WERI-Rb-1 (cell line): ENCODE measurements around the gene TSPYL6.

ENCODE experiments used
- DNase-seq: peaks from one replicate; pipeline ENCODE4 v3.0.0-alpha.2; 2020
- H3K27ac ChIP-seq: fragments of 250-450 bp; sonication (Bioruptor Pico); 2 replicates; pipeline ENCODE4 v1.5.1; 2020; ENCODE audit warnings: mild to moderate bottlenecking, moderate library complexity
- H3K27me3 ChIP-seq: fragments of 250-450 bp; sonication (Bioruptor Pico); 2 replicates; pipeline ENCODE4 v1.5.1; 2021; ENCODE audit warnings: mild to moderate bottlenecking, low read depth, moderate library complexity; ENCODE audit not compliant: insufficient read depth, severe bottlenecking
- H3K36me3 ChIP-seq: fragments of 250-450 bp; sonication (Bioruptor Pico); 2 replicates; pipeline ENCODE4 v1.5.1; 2020; ENCODE audit warnings: mild to moderate bottlenecking, moderate library complexity
- H3K4me3 ChIP-seq: 2 replicates; pipeline ENCODE4 v1.5.1; 2011; ENCODE audit warnings: low read depth, mild to moderate bottlenecking, control low read depth, low read length
- H3K9me3 ChIP-seq: fragments of 250-450 bp; sonication (Bioruptor Pico); 2 replicates; pipeline ENCODE4 v1.5.1; 2021; ENCODE audit warnings: mild to moderate bottlenecking, moderate library complexity; ENCODE audit not compliant: severe bottlenecking
- CTCF ChIP-seq: IDR thresholded peaks from 2 replicates; pipeline ENCODE4 v1.5.1; 2011; ENCODE audit warnings: low read depth, mild to moderate bottlenecking, control low read depth, inconsistent platforms, low read length

The TSPYL6 gene

GRCh38 chr2:54289917-54290316, 33.9 kb upstream of the TSPYL6 start:
- no peaks in the 10 kb centered on the region for H3K9me3 ChIP-seq
- H3K27ac ChIP-seq: no peak overlapping the region
- H3K27me3 ChIP-seq: no peaks in the 10 kb centered on the region
- no peak for DNase-seq
- TF ChIP-seq CTCF: no peak
- H3K4me3 ChIP-seq: no peak overlapping the region
- no peaks in the 10 kb centered on the region for H3K36me3 ChIP-seq

- no peak for TF ChIP-seq CTCF
Measured at GRCh38 chr2:54287532-54287931, 31.5 kb upstream of the TSPYL6 start.

GRCh38 chr2:54285451-54285850, 29.4 kb upstream of the TSPYL6 start:
- no peak for TF ChIP-seq CTCF
- Histone ChIP-seq H3K27me3 (no peaks in the 10 kb centered on the region), H3K27ac (no peak overlapping the region), H3K9me3 (no peaks in the 10 kb centered on the region), H3K36me3 (no peaks in the 10 kb centered on the region), H3K4me3 (no peak overlapping the region)
- DNase-seq: no peak

More at GRCh38 chr2:54287532-54287931, 31.5 kb upstream of the TSPYL6 start:
- no peak overlapping the region for H3K4me3 ChIP-seq
- H3K27ac ChIP-seq: no peak overlapping the region
- H3K27me3 ChIP-seq: no peaks in the 10 kb centered on the region
- DNase-seq: no peak
- H3K9me3 ChIP-seq: no peaks in the 10 kb centered on the region
- H3K36me3 ChIP-seq: no peaks in the 10 kb centered on the region

GRCh38 chr2:54284826-54285225, 28.8 kb upstream of the TSPYL6 start:
- Histone ChIP-seq H3K9me3 (no peaks in the 10 kb centered on the region), H3K36me3 (no peaks in the 10 kb centered on the region), H3K27ac (no peak overlapping the region), H3K4me3 (no peak overlapping the region), H3K27me3 (no peaks in the 10 kb centered on the region)
- DNase-seq: no peak
- no peak for TF ChIP-seq CTCF

GRCh38 chr2:54279385-54279784, 23.4 kb upstream of the TSPYL6 start:
- TF ChIP-seq CTCF: 0 out of 2 replicates have a peak, but pooled peaks have one; percentile 21
- no peaks in the 10 kb centered on the region for H3K36me3 ChIP-seq
- H3K9me3 ChIP-seq: no peaks in the 10 kb centered on the region
- H3K4me3 ChIP-seq: no peak overlapping the region
- DNase-seq: no peak
- no peaks in the 10 kb centered on the region for H3K27me3 ChIP-seq
- no peak overlapping the region for H3K27ac ChIP-seq

- no peaks in the 10 kb centered on the region for H3K27me3 ChIP-seq
- H3K27ac ChIP-seq: no peak overlapping the region
- H3K4me3 ChIP-seq: no peak overlapping the region
- DNase-seq: no peak
- H3K9me3 ChIP-seq: no peaks in the 10 kb centered on the region
- no peaks in the 10 kb centered on the region for H3K36me3 ChIP-seq
- TF ChIP-seq CTCF: no peak
Measured at GRCh38 chr2:54275541-54275940, 19.5 kb upstream of the TSPYL6 start.
